ENCODE results near the gene PTPRH.

DNA sequence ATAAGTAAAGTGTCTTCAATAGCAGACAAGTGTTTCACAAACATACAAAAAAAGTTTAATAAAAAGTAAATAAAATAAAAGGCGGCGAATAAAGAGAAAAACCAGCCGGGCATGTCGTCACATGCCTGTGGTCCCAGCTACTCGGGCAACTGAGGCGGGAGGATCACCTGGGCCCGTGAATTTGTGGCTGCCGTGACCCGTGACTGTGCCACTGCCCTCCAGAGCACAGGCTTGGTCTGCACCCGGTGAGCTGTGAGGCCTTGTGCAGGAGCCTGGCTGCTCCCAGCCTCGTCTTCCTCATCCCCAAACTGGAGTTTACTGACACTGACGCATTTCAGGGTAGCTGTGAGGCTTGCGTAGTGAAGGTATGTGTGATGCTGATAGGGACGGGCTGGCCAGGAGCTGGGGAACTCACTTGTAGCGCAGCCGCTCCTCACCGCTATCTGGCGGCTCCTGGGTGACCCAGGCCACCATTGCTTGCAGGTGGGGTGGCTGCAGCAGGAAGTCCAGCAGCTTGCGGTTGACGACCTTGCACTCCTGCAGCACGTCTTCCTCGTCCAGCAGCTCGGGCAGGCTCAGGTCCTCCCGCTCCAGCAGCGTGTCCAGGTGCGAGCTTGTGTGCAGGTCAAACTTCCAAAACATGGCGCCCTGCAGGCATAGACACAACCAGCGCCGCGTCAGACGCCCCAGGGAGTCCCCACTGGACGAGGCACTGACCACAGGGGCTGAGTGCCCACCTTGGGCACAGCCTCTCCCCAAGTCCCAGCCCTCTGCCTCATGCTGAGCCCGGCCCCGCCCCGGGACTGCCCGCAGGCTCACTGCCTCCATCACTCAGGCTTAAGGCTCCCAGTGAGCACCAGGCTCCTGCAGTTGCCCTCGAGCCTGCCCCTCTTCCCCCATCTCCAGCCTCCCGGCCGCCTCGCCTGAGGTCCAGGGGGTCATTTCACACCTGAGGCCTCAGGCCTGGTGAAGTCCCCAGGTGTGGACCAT is 37.5 kb upstream of the PTPRH start:
- TF ChIP-seq CTCF (conservative IDR thresholded peaks at IDR 0.05; ENCODE audit: low read depth, low read length) = no peak
- no peak for TF ChIP-seq EZH2 (IDR thresholded peaks at IDR 0.05; ENCODE audit: borderline replicate concordance, low read depth, low read length, poor library complexity, severe bottlenecking)

Data from A673 (cell line).